Epithelial cell of proximal tubule (primary cell): ENCODE measurements around the gene DGKB. TPM values are rescaled to one million over a fixed set of nuclear protein-coding genes. Genes with fewer than 3 reads are reported as not detected.

ENCODE experiments used
- DNase-seq: peaks from one replicate; pipeline ENCODE4 v3.0.0-alpha.2; 2011; ENCODE audit warnings: low read depth
- H3K4me3 ChIP-seq: 2 replicates; pipeline ENCODE4 v1.5.1; 2011; ENCODE audit warnings: low read depth, mild to moderate bottlenecking, low read length
- total RNA-seq: library from RNA; depleted of rRNA; stranded (reverse); fragments of >200 nt; gene quantifications from 2 replicates; pipeline ENCODE4 v1.2.3, GENCODE V29; 2015
- TF ChIP-seq, protein P1 (sequence below): conservative IDR thresholded peaks from 2 replicates; pipeline ENCODE4 v1.5.1; 2012; ENCODE audit warnings: low read depth, mild to moderate bottlenecking, low read length

The DGKB gene
- total RNA-seq, 1 donor from 2014 or later, result 0.69 TPM

DNA sequence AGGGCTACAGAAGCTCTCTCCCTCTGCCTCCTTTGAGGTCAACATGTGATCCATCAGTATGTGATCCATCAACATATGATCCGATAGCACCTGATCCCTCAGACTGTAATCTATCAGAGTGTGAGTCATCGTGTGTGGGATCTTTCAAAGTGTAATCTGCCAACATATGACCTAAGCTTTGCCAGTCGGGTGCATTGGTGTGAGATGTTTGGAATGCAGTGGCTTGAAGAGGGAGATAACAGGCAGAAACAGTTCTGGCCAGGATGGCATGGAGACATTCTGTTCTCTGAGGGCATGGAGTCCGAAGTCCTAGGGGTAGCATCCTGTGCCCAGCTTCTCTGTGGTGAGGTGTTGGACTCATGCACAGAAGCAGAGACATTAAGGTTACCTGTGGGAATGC lies 695.4 kb downstream of the DGKB start:
- TF ChIP-seq, protein P1, sequence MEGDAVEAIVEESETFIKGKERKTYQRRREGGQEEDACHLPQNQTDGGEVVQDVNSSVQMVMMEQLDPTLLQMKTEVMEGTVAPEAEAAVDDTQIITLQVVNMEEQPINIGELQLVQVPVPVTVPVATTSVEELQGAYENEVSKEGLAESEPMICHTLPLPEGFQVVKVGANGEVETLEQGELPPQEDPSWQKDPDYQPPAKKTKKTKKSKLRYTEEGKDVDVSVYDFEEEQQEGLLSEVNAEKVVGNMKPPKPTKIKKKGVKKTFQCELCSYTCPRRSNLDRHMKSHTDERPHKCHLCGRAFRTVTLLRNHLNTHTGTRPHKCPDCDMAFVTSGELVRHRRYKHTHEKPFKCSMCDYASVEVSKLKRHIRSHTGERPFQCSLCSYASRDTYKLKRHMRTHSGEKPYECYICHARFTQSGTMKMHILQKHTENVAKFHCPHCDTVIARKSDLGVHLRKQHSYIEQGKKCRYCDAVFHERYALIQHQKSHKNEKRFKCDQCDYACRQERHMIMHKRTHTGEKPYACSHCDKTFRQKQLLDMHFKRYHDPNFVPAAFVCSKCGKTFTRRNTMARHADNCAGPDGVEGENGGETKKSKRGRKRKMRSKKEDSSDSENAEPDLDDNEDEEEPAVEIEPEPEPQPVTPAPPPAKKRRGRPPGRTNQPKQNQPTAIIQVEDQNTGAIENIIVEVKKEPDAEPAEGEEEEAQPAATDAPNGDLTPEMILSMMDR, result peak; percentile 38
- no peak overlapping the region for H3K4me3 ChIP-seq
- peak; percentile 54 for DNase-seq

DNA sequence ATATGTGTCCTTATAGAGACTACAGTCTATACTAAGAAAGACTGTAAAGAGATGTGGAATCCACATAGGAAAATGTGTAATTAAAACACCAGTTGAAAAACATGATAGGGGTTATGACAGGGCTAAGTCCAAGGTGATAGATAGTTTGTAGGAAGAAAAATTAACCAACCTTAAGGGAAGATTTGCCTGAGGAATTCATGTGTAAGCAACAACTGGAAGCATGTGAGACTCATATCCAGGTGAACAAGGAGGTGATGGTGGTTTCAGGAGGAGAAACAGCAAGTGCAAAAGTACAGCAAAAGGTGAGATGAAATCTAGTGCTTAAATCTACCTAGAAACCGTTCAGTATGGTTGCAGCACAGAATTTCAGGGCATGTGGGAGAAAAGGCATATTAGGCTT lies 696.4 kb downstream of the DGKB start:
- DNase-seq, result no peak
- no peak overlapping the region for H3K4me3 ChIP-seq
- TF ChIP-seq, protein P1, result no peak

DNA sequence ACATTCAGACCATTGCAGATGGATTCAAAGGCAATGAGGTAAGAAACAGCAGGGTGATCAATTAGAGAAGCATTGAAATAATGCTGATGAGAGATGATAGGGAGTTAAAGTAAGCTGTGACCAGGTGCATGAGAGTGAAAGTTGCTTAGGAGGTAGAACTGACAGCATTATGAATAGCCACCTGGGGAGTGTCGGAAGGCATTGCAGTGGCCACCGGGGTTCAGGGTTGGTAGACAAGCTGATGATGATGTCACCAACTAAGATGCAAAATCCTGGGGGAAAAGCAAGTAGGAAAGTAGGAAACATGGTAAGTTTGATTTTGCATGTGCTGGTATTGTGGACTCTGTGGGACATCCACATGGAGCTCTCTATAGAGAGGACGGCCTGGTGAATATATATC lies 701.2 kb downstream of the DGKB start:
- no peak for DNase-seq
- TF ChIP-seq, protein P1, result no peak
- H3K4me3 ChIP-seq, result no peak overlapping the region

DNA sequence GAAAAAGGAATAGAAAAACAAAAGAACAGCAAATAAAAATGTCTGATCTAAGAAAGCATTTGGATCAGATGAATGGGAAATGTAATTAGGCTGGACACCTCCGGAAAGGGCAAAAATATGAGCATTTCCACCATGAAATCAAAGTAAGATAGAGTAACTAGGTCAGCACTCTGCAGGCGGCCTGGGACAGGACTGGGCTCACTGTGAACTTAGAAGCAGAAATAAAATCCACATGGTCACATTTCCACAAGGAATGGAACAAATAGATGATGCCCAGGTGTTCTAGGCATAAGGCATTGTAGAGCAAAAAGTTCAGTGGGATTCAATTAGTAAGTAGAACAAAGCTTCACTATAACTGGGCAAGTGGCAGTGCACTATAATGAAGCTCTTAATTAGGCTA lies 703.2 kb downstream of the DGKB start:
- TF ChIP-seq, protein P1, result no peak
- H3K4me3 ChIP-seq, result no peak overlapping the region
- DNase-seq, result no peak

DNA sequence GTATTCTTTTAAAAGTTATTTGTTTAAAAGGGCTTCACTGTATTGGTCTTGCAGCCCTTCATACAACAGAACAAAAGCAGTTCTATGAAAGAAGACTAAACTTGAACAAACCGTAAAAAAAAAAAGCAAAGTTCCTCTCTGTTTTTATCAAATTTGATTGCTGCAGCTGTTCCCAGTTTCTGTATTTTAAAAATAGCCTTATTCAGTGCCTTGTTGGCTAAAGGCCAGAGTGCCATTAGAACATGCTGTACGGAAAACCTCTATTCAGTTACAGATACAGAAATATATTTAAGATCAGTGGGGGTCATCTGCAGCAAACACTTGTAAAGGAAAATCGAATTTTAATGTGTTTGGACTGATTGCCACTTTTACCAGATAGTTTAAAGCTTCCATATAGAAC lies 705.3 kb downstream of the DGKB start:
- TF ChIP-seq, protein P1, result no peak
- DNase-seq, result no peak
- H3K4me3 ChIP-seq, result no peak overlapping the region

DNA sequence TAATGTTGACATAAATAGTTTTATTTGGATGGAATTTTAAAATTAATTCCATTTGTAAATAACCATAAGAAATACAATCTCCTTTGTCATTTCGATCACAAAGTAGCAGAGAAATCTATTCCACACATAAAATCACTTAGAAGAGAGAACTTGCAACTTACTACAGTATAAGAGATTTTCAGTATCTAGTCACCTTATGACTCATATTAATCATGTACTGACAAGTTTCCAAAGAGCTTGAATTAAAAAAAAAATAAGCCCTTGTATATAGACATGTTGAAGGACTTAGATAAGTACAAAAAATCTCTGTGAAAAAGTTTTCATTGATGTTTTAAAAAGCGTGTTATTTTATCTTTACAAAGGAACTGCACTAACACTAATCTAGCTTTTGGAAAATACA lies 706.0 kb downstream of the DGKB start:
- DNase-seq, result no peak

DNA sequence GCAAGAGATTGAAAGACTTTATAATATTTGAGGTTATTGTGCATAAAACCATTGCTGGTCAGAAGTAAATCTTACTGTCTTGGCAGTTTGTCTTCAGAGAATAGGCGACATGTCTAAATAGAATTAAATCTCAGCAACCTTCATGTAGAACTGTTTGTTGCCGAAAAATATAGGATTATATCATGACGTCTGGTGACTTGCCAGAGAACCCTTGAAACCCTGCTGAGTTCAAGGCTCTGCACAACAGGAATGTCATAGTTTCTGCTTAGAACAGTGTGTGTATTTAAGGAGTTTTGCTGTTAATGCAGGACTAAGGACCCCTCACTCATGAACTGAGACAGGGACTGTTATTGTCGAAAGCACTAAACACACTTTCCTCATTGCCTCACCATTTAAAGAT lies 706.7 kb downstream of the DGKB start:
- TF ChIP-seq, protein P1, result no peak
- no peak overlapping the region for H3K4me3 ChIP-seq
- DNase-seq, result no peak

More for the DNA sequence above, 706.0 kb downstream of the DGKB start:
- H3K4me3 ChIP-seq, result no peak overlapping the region
- TF ChIP-seq, protein P1, result no peak
